B cell (primary cell): ENCODE measurements around the gene NCAPH2. TPM values are rescaled to one million over a fixed set of nuclear protein-coding genes. Genes with fewer than 3 reads are reported as not detected.

Experiments
- ATAC-seq: fragments of 200-7000 bp; cut with Tn5 transposase; one replicate; pipeline ENCODE4 v1.10.0; 2021; ENCODE audit warnings: low read depth, mild to moderate bottlenecking, moderate number of reproducible peaks, moderate library complexity
- CTCF ChIA-PET: fragments of 350-600 bp; sonication (Branson Sonifier 250); formaldehyde crosslinking; loops from one replicate; lab custom pipeline; 2021; ENCODE audit warnings: antibody characterized with exemption, inconsistent platforms; lab: Charles Lee
- POLR2A ChIA-PET: fragments of 350-600 bp; sonication (Branson Sonifier 250); formaldehyde crosslinking; loops from one replicate; lab custom pipeline; 2021; ENCODE audit warnings: antibody characterized with exemption; lab: Charles Lee
- DNase-seq: peaks from one replicate; pipeline ENCODE4 v3.0.0; 2013
- H2AFZ ChIP-seq: 2 replicates; pipeline ENCODE4 v1.6.1; 2012; ENCODE audit warnings: mild to moderate bottlenecking, low read depth, low read length; ENCODE audit not compliant: insufficient read depth, poor library complexity, severe bottlenecking
- H3K27ac ChIP-seq, 2 donors: 1 replicate in 1 of 2; 2 replicates in 1 of 2; pipeline ENCODE4 v1.5.1; 2012 to 2013; ENCODE audit warnings: low read length in 2 of 2, mild to moderate bottlenecking in 2 of 2, moderate library complexity in 1 of 2
- H3K27me3 ChIP-seq, 4 experiments: fragments of 200-600 bp in 1 of 4; sonication (generic) in 1 of 4; replicated peaks in 1 of 4; 1 replicate in 2 of 4; 2 replicates in 2 of 4; pipeline versions ENCODE4 v1.6.1 to v1.7.0; 2013 to 2016; ENCODE audit warnings: low read length in 3 of 4, mild to moderate bottlenecking in 2 of 4, mixed read lengths in 1 of 4, moderate library complexity in 1 of 4; ENCODE audit not compliant: insufficient read depth in 4 of 4, control insufficient read depth in 3 of 4; ENCODE audit errors: control extremely low read depth in 1 of 4
- H3K36me3 ChIP-seq, 2 experiments: replicated peaks in 1 of 2; 1 replicate in 1 of 2; 2 replicates in 1 of 2; pipeline versions ENCODE4 v1.6.1 to v1.7.1; 2013; ENCODE audit warnings: low read length in 1 of 2; ENCODE audit not compliant: insufficient read depth in 2 of 2, control insufficient read depth in 1 of 2; ENCODE audit errors: control extremely low read depth in 1 of 2, extremely low read depth in 1 of 2
- H3K4me1 ChIP-seq, 2 donors: fragments of 200-600 bp in 1 of 2; sonication (generic) in 1 of 2; 1 replicate in 1 of 2; 2 replicates in 1 of 2; pipeline versions ENCODE4 v1.5.1 to v1.6.1; 2013 to 2017; ENCODE audit warnings: low read length in 2 of 2; ENCODE audit not compliant: control insufficient read depth in 2 of 2, insufficient read depth in 2 of 2
- H3K4me2 ChIP-seq: replicated peaks from 2 replicates; pipeline ENCODE3; 2012; ENCODE audit warnings: mild to moderate bottlenecking, low read depth, low read length; ENCODE audit not compliant: poor library complexity, severe bottlenecking
- H3K4me3 ChIP-seq, 5 experiments: fragments of 200-600 bp in 1 of 5; sonication (generic) in 1 of 5; 1 replicate in 3 of 5; 2 replicates in 2 of 5; pipeline versions ENCODE4 v1.5.1 to v1.7.0; 2011 to 2016; ENCODE audit warnings: low read length in 4 of 5, mild to moderate bottlenecking in 4 of 5, low read depth in 2 of 5, control low read depth in 1 of 5, moderate library complexity in 1 of 5; ENCODE audit not compliant: insufficient read depth in 1 of 5; ENCODE audit errors: control extremely low read depth in 1 of 5, extremely low read depth in 1 of 5
- H3K79me2 ChIP-seq: fragments of 200-600 bp; sonication (generic); one replicate; pipeline ENCODE4 v1.6.0; 2016; ENCODE audit warnings: low read length; ENCODE audit not compliant: control insufficient read depth, insufficient read depth
- H3K9ac ChIP-seq: fragments of 200-600 bp; sonication (generic); 2 replicates; pipeline ENCODE4 v1.6.1; 2017; ENCODE audit warnings: mild to moderate bottlenecking, low read length, moderate library complexity
- H3K9me3 ChIP-seq, 3 donors: one replicate each; pipeline versions ENCODE4 v1.6.1 to v1.7.1; 2013; ENCODE audit warnings: low read length in 2 of 3; ENCODE audit not compliant: control insufficient read depth in 2 of 3, insufficient read depth in 1 of 3; ENCODE audit errors: control extremely low read depth in 1 of 3
- H4K20me1 ChIP-seq: 2 replicates; pipeline ENCODE4 v1.6.0; 2012; ENCODE audit warnings: mild to moderate bottlenecking, low read length; ENCODE audit not compliant: insufficient read depth, control insufficient read depth, poor library complexity, severe bottlenecking
- H3K27ac Mint-ChIP-seq: one replicate; pipeline ENCODE4 v1.8.0; 2021; ENCODE audit warnings: mixed read lengths
- H3K27me3 Mint-ChIP-seq: one replicate; pipeline ENCODE4 v1.8.0; 2021; ENCODE audit warnings: mixed read lengths
- H3K4me1 Mint-ChIP-seq: one replicate; pipeline ENCODE4 v1.8.0; 2021; ENCODE audit warnings: mixed read lengths
- H3K4me3 Mint-ChIP-seq: one replicate; pipeline ENCODE4 v1.8.0; 2021; ENCODE audit warnings: mixed read lengths
- H3K9me3 Mint-ChIP-seq: one replicate; pipeline ENCODE4 v1.8.0; 2022; ENCODE audit warnings: mixed read lengths; ENCODE audit not compliant: insufficient read depth
- CTCF ChIP-seq: fragments of 200-600 bp; IDR thresholded peaks from one replicate; pipeline ENCODE4 v1.8.0; 2022; ENCODE audit warnings: antibody characterized with exemption, mild to moderate bottlenecking
- EZH2 ChIP-seq: IDR thresholded peaks from 2 replicates; pipeline ENCODE4 v1.6.1; 2012; ENCODE audit warnings: borderline replicate concordance, low read depth, mild to moderate bottlenecking, moderate library complexity, low read length; ENCODE audit not compliant: insufficient read depth, poor library complexity, severe bottlenecking
- WGBS: methylation state at CpG from one replicate; pipeline ENCODE4 v1.1.5; 2013; ENCODE audit warnings: missing lambda C conversion rate; ENCODE audit not compliant: insufficient coverage; 5-methylcytosine and 5-hydroxymethylcytosine counted together
- intact Hi-C: fragments of 100-400 bp; cut with micrococcal nuclease; formaldehyde crosslinking; loops from one replicate; pipeline ENCODE4 v1.10.0; 2022
- polyA plus RNA-seq: library from polyadenylated mRNA; depleted of rRNA; stranded (reverse); fragments of >200 nt; gene quantifications from 2 replicates; pipeline ENCODE4 v1.2.3, GENCODE V29; 2012
- total RNA-seq, 2 donors: library from RNA; stranded (reverse); fragments of 120-200 nt in 1 of 2; gene quantifications; 1 replicate in 1 of 2; 2 replicates in 1 of 2; pipeline versions ENCODE4 v1.2.3 to v1.2.4, GENCODE V29; 2013 to 2022

NCAPH2 gene
- total and polyA plus RNA-seq, 2 donors (not counting 1 experiment from before 2014, with no cell fraction given) = 47.1 to 76.9 TPM

- peak overlapping the region; percentile 84 for H3K4me2 ChIP-seq
- intact Hi-C loops = loop anchor here (1.0 kb wide), 5 partner anchors 8 to 340 kb away; partner anchors contain the start of genes NCAPH2 and SYCE3
- peak overlapping the region; percentile 97 for H3K9ac ChIP-seq
- peaks cover 22 to 73% of the 10 kb centered on the region in 2 donors for H3K4me1 ChIP-seq
- peak overlapping the region; percentile 47 to 95 (median 95) for H3K4me3 ChIP-seq
- Mint-ChIP-seq H3K9me3 (no peaks in the 10 kb centered on the region), H3K27ac (peak overlapping the region; percentile 99), H3K27me3 (no peaks in the 10 kb centered on the region), H3K4me1 (peaks cover 54% of the 10 kb centered on the region), H3K4me3 (peak overlapping the region; percentile 95)
- peaks cover 15% of the 10 kb centered on the region for H3K79me2 ChIP-seq
- ATAC-seq (peak; percentile 44), DNase-seq (peak; percentile 95)
- H3K36me3 ChIP-seq = no peaks in the 10 kb centered on the region
- H4K20me1 ChIP-seq = no peaks in the 10 kb centered on the region
- H3K9me3 ChIP-seq = peaks cover 0 to 9% (median 0%) of the 10 kb centered on the region in 3 donors
- TF ChIP-seq EZH2 = no peak
- POLR2A ChIA-PET = interaction anchor here (0.5 to 4.6 kb wide), 10 partner anchors 10 to 340 kb away, joined by 4 to 40 read pairs (median 7); partner anchors contain the start of genes LMF2, NCAPH2 and SYCE3
- H3K27me3 ChIP-seq = no peaks in the 10 kb centered on the region
- H2AFZ ChIP-seq = peak overlapping the region; percentile 62
- CTCF ChIA-PET = interaction anchor here (2.1 kb wide), 1 partner anchor 10 kb away, joined by 7 read pairs; no protein-coding TSS in a partner anchor
- peak overlapping the region; percentile 99 to 100 for H3K27ac ChIP-seq
- WGBS = 0% methylated on average over 53 of the region's 53 CpGs
Observed at GRCh38 chr22:50530877-50531545, 23.0 kb downstream of the NCAPH2 start.

DNA sequence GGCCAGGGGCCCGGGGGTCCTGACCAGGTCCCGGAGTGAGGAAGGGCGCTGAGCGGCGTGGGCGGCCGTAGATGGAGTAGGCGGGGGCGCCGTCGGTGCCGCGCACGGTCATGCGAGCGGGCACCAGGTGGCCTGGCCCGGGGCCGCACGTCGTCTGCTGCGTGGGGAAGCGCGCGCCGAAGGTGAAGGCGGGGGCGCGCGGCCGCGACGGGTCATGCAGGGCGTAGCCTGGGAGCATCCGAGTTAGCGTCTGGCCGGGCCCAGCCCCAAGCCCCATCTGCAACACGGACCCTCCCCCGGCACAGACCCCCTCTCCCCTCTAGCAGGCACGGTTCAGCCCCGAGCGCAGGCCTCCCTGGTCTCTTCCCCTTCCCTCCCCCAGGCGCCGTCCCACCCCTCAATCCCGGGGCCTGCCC lies 23.5 kb downstream of the NCAPH2 start:
- ATAC-seq (peak; percentile 43), DNase-seq (peak; percentile 93)
- Mint-ChIP-seq H3K4me3 (peak overlapping the region; percentile 95), H3K9me3 (no peaks in the 10 kb centered on the region), H3K27ac (peak overlapping the region; percentile 99), H3K27me3 (no peaks in the 10 kb centered on the region), H3K4me1 (peaks cover 57% of the 10 kb centered on the region)
- H3K79me2 ChIP-seq = peaks cover 17% of the 10 kb centered on the region
- H3K4me3 ChIP-seq = peak overlapping the region; percentile 47 to 95 (median 95)
- peak overlapping the region; percentile 84 for H3K4me2 ChIP-seq
- H3K27me3 ChIP-seq = no peaks in the 10 kb centered on the region
- TF ChIP-seq EZH2 (no peak), CTCF (no peak)
- H4K20me1 ChIP-seq = no peaks in the 10 kb centered on the region
- H3K9me3 ChIP-seq = peaks cover 0 to 9% (median 0%) of the 10 kb centered on the region in 3 donors
- H3K9ac ChIP-seq = peak overlapping the region; percentile 97
- POLR2A ChIA-PET = interaction anchor here (0.6 to 4.6 kb wide), 10 partner anchors 9 to 578 kb away, joined by 4 to 40 read pairs (median 6); partner anchors contain the start of genes LMF2, NCAPH2 and SYCE3
- H3K4me1 ChIP-seq = peaks cover 22 to 71% of the 10 kb centered on the region in 2 donors
- no peaks in the 10 kb centered on the region for H3K36me3 ChIP-seq
- H2AFZ ChIP-seq = peak overlapping the region; percentile 62
- intact Hi-C loops = loop anchor here (1.0 kb wide), 3 partner anchors 8 to 90 kb away; partner anchors contain the start of gene SYCE3
- CTCF ChIA-PET = interaction anchor here (0.8 to 2.1 kb wide), 2 partner anchors 9 to 92 kb away, joined by 3 to 7 read pairs; no protein-coding TSS in a partner anchor
- peak overlapping the region; percentile 99 to 100 for H3K27ac ChIP-seq
- under 1% methylated on average over 41 of the region's 44 CpGs for WGBS
